Neural cell (in vitro differentiated cells): ENCODE data around the gene ACTR6.

Experiments used
- CTCF ChIP-seq: fragments of 450-650 bp; IDR thresholded peaks from 2 replicates; pipeline ENCODE4 v1.5.1; 2014; ENCODE audit warnings: antibody characterized with exemption, mild to moderate bottlenecking, moderate library complexity; ENCODE audit not compliant: poor library complexity, severe bottlenecking
- SMC3 ChIP-seq: fragments of 450-650 bp; conservative IDR thresholded peaks from 2 replicates; pipeline ENCODE4 v1.6.1; 2014; ENCODE audit warnings: antibody characterized with exemption, mild to moderate bottlenecking, moderate library complexity; ENCODE audit not compliant: poor library complexity

GRCh38 chr12:100253437-100253836 lies 52.8 kb downstream of the ACTR6 start:
- TF ChIP-seq CTCF (no peak), SMC3 (no peak)
